Activated naive CD4-positive, alpha-beta T cell treated with anti-CD3 and anti-CD28 coated beads for 36 hours (primary cell): Measurements from ENCODE around the gene KDR. TPM values are rescaled to one million over a fixed set of nuclear protein-coding genes. Genes with fewer than 3 reads are reported as not detected.

ENCODE experiments used
- CTCF ChIA-PET: fragments of 350-600 bp; sonication (Branson Sonifier 250); formaldehyde crosslinking; loops from one replicate; lab custom pipeline; 2021; ENCODE audit warnings: antibody characterized with exemption; lab: Charles Lee
- DNase-seq: peaks from one replicate; pipeline ENCODE4 v3.0.0-alpha.2; 2020
- H3K27ac Mint-ChIP-seq: one replicate; pipeline ENCODE4 v1.8.0; 2021; ENCODE audit warnings: mild to moderate bottlenecking, mixed read lengths
- H3K27me3 Mint-ChIP-seq: one replicate; pipeline ENCODE4 v1.8.0; 2021; ENCODE audit warnings: low read depth, mixed read lengths
- H3K36me3 Mint-ChIP-seq: one replicate; pipeline ENCODE4 v1.8.0; 2021; ENCODE audit warnings: low read depth, mixed read lengths
- H3K4me1 Mint-ChIP-seq: one replicate; pipeline ENCODE4 v1.8.0; 2021; ENCODE audit warnings: low read depth, mixed read lengths
- H3K4me3 Mint-ChIP-seq: one replicate; pipeline ENCODE4 v1.8.0; 2021; ENCODE audit warnings: mild to moderate bottlenecking, moderate library complexity, mixed read lengths
- H3K9me3 Mint-ChIP-seq: one replicate; pipeline ENCODE4 v1.8.0; 2021; ENCODE audit warnings: mixed read lengths
- intact Hi-C: fragments of 100-400 bp; cut with micrococcal nuclease; formaldehyde crosslinking; loops from one replicate; pipeline ENCODE4 v1.15.1; 2023
- total RNA-seq, 2 experiments: library from RNA; stranded (reverse); gene quantifications; one replicate each; pipeline ENCODE4 v1.2.3, GENCODE V29; 2021

KDR gene
- total RNA-seq, 2 experiments from 2014 or later, result not detected

- Mint-ChIP-seq H3K4me3 (no peak overlapping the region), H3K27me3 (peaks cover 23% of the 10 kb centered on the region), H3K27ac (no peak overlapping the region), H3K36me3 (no peaks in the 10 kb centered on the region), H3K9me3 (no peaks in the 10 kb centered on the region), H3K4me1 (no peaks in the 10 kb centered on the region)
- CTCF ChIA-PET, result no interaction called here
- no peak for DNase-seq
- intact Hi-C loops, result no loop called here
Observed at GRCh38 chr4:55087913-55088260, 37.5 kb downstream of the KDR start.

DNA sequence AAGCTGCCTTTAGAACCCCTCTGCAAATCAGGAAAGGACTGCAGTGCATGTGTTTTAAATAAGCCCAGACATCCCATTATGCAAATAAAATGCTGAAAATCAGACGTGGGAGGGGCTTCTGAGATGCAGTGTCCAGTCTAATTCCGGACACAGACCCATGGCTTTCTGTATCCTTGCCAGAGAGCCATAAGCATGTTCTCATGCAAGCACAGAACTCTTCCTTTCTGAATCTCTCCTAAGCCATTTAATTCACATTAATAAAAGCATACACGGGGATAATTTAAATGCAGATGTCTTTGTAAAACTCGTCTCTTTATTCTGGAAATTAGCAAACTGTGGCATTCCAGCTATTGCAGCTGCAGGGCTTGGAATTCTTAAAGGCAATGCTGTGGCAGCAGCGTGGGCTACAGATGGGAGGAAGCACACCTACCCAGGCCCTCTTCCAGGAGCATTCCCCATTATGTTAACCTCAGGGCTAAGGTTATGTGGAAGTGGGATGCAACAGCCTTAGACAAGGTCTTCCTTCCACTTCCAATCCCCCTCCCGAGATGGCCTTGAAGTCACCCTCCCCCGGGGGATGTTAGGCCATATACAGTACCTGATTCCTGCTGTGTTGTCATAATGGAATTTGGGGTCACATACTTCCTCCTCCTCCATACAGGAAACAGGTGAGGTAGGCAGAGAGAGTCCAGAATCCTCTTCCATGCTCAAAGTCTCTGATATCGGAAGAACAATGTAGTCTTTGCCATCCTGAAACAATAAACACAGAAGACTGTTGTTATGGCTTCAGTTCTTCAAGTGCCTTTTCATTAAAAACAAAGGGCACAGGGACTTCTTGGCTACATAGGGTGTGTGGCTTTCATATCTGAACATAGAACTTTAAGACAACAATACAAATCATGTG lies 38.1 kb downstream of the KDR start:
- intact Hi-C loops, result no loop called here
- DNase-seq, result no peak
- Mint-ChIP-seq H3K9me3 (no peaks in the 10 kb centered on the region), H3K36me3 (no peaks in the 10 kb centered on the region), H3K4me3 (no peak overlapping the region), H3K27ac (no peak overlapping the region), H3K27me3 (peaks cover 25% of the 10 kb centered on the region), H3K4me1 (no peaks in the 10 kb centered on the region)
- CTCF ChIA-PET, result no interaction called here

DNA sequence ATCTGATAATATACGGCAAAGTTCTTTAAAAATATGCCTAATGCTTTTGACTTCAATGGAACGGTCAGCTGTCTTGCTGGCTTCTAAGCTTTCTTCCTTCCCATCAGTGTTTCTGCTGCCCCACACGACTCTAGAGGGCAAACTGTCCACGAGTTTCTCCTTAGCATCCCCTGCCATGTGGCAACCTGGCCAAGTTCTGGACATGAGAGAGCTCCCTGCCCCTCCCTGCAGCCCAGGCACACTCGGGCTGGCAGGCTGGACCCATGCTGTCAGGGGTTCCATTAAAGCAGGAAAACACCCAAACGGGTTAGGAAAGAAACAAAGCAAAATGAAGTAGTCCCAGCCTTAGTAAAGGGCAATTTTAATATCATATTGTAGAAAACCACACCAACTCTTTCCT lies 38.8 kb downstream of the KDR start:
- Mint-ChIP-seq H3K9me3 (no peaks in the 10 kb centered on the region), H3K4me3 (no peak overlapping the region), H3K4me1 (no peaks in the 10 kb centered on the region), H3K27ac (no peak overlapping the region), H3K27me3 (peaks cover 29% of the 10 kb centered on the region), H3K36me3 (no peaks in the 10 kb centered on the region)
- DNase-seq, result no peak
- CTCF ChIA-PET, result no interaction called here
- intact Hi-C loops, result no loop called here

DNA sequence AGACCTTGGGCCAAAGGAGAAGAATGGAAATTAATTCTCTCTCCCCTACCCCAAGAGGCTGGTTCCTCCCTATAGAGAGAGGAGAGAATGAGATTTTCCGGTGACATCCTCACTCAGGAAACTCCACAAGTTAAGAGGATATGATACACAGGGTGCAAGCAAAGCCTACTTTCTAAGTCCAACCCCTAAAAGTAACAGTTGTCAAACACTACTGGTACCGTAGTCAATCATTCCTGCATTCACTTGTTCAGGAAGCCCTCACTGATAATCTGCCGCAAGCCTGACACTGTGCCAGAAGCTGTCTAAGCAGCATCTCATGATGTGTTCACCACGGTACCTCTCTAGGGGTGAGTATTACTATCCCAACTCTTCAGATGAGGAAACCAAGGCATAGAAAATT lies 41.7 kb downstream of the KDR start:
- no peak overlapping the region for H3K4me3 Mint-ChIP-seq
- no peaks in the 10 kb centered on the region for H3K9me3 Mint-ChIP-seq
- H3K36me3 Mint-ChIP-seq, result no peaks in the 10 kb centered on the region
- peaks cover 41% of the 10 kb centered on the region for H3K27me3 Mint-ChIP-seq
- H3K27ac Mint-ChIP-seq, result no peak overlapping the region
- CTCF ChIA-PET, result no interaction called here
- no peak for DNase-seq
- no peaks in the 10 kb centered on the region for H3K4me1 Mint-ChIP-seq
- intact Hi-C loops, result no loop called here

DNA sequence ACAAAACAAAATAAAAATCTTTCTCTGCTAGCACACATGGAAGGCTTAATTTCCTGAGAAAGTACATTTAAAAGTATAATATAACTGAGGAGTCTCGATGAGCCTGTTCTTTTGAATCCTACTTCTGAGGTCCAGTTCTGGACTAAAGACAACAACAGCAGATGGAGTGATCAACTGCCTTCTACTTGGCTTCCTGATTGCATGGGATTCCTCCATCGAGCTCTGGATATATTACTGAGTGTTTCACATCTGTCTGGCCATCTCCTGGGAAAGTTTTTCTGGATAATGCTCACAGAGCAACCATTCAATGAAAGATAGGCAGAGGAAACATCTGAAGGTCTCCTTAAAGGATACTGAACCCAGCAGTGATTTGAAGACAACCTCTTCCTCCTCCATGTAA lies 42.6 kb downstream of the KDR start:
- peaks cover 41% of the 10 kb centered on the region for H3K27me3 Mint-ChIP-seq
- no peaks in the 10 kb centered on the region for H3K9me3 Mint-ChIP-seq
- no peaks in the 10 kb centered on the region for H3K4me1 Mint-ChIP-seq
- no peak overlapping the region for H3K4me3 Mint-ChIP-seq
- intact Hi-C loops, result no loop called here
- no peak for DNase-seq
- no peak overlapping the region for H3K27ac Mint-ChIP-seq
- CTCF ChIA-PET, result no interaction called here
- no peaks in the 10 kb centered on the region for H3K36me3 Mint-ChIP-seq

GRCh38 chr4:55080174-55080865 lies 45.1 kb downstream of the KDR start:
- Mint-ChIP-seq H3K4me3 (no peak overlapping the region), H3K27me3 (peaks cover 33% of the 10 kb centered on the region), H3K4me1 (peaks cover 10% of the 10 kb centered on the region), H3K27ac (no peak overlapping the region), H3K9me3 (no peaks in the 10 kb centered on the region), H3K36me3 (no peaks in the 10 kb centered on the region)
- CTCF ChIA-PET, result no interaction called here
- DNase-seq, result no peak
- intact Hi-C loops, result no loop called here

DNA sequence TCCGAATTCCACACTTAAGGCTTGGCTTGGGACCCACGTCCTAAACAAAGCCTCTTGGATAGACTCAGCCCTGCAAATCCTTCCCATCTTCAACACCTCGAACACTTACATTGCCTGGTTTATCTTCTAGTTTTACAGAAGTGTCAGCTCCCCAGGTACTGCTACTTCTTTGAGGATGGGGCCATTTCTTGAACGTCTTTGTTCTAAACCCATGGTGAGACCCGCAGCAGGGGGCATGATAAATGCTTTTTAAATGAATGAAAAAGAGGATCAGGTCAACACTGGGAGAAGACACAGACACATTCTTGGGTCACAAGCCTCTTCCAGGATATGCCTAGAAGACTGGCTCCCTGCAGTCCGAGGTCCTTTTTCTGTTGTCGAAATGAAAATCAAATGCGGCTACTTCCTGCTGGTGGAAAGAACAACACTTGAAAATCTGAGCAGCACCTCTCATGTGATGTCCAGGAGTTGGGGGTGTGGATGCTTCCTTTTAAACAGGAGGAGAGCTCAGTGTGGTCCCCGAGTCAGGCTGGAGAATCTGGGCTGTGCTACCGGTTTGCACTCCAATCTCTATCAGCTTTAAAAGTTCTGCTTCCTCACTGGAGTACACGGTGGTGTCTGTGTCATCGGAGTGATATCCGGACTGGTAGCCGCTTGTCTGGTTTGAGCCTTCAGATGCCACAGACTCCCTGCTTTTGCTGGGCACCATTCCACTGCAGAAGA lies 45.8 kb downstream of the KDR start:
- Mint-ChIP-seq H3K36me3 (no peaks in the 10 kb centered on the region), H3K4me3 (no peak overlapping the region), H3K4me1 (peaks cover 10% of the 10 kb centered on the region), H3K27me3 (peaks cover 30% of the 10 kb centered on the region), H3K9me3 (no peaks in the 10 kb centered on the region), H3K27ac (no peak overlapping the region)
- intact Hi-C loops, result loop anchor here (5.0 kb wide), 1 partner anchor 243 kb away; no protein-coding TSS in a partner anchor
- CTCF ChIA-PET, result no interaction called here
- DNase-seq, result no peak

- Mint-ChIP-seq H3K9me3 (no peaks in the 10 kb centered on the region), H3K4me3 (no peak overlapping the region), H3K27ac (no peak overlapping the region), H3K4me1 (peaks cover 10% of the 10 kb centered on the region), H3K27me3 (peaks cover 27% of the 10 kb centered on the region), H3K36me3 (no peaks in the 10 kb centered on the region)
- intact Hi-C loops, result loop anchor here (5.0 kb wide), 1 partner anchor 243 kb away; no protein-coding TSS in a partner anchor
- DNase-seq, result no peak
- CTCF ChIA-PET, result no interaction called here
Observed at GRCh38 chr4:55078987-55079386, 46.4 kb downstream of the KDR start.

- no peaks in the 10 kb centered on the region for H3K36me3 Mint-ChIP-seq
- no peak overlapping the region for H3K4me3 Mint-ChIP-seq
- no peaks in the 10 kb centered on the region for H3K9me3 Mint-ChIP-seq
- CTCF ChIA-PET, result no interaction called here
- intact Hi-C loops, result loop anchor here (5.0 kb wide), 1 partner anchor 245 kb away; no protein-coding TSS in a partner anchor
- no peak for DNase-seq
- peaks cover 10% of the 10 kb centered on the region for H3K4me1 Mint-ChIP-seq
- H3K27me3 Mint-ChIP-seq, result peaks cover 32% of the 10 kb centered on the region
- no peak overlapping the region for H3K27ac Mint-ChIP-seq
Observed at GRCh38 chr4:55077577-55077976, 47.8 kb downstream of the KDR start.

DNA sequence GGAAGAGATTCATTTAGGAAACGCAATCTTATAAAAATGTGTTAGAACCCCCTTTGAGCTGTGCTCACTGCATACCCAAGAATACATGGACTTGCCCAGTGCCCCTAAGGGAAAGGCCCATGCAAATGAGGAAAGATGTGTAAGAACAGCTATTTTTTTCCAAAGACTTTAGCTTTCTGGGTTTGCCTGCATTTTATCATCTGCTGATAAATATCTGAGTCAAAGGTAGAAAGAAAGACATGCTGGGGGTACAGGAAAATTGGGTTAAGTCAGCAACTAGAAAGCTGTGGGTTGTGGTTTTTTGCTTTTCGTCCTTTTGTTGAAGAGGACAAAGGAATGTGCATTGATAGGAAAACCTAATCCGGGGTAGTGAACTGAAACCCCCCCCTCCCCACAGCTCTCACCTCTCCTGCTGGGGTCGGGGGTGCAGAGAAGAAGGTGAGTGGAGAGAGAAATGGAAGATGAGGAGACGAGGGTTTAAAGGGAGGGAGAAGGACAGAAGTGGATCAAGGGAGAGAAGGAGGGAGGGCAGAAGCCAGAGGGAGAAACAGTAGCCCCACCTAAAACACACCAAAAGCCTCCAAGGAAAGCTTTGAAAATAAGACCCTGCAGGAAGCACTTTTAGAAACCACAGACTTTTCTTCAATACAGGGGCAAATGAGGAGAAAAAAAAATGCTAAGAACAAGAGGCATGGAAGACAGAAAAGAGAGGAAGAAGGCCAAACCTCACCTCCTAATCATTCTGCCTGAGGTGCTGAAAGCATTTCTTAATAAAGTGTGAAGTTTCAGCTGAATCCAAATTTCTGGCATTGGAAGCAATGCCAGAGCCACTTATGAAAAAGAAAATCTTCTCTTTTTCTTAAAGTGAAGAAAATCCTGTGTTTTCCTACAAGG lies 49.3 kb downstream of the KDR start:
- intact Hi-C loops, result loop anchor here (5.0 kb wide), 1 partner anchor 246 kb away; no protein-coding TSS in a partner anchor
- Mint-ChIP-seq H3K4me1 (peaks cover 10% of the 10 kb centered on the region), H3K27ac (no peak overlapping the region), H3K4me3 (no peak overlapping the region), H3K27me3 (peaks cover 24% of the 10 kb centered on the region), H3K9me3 (no peaks in the 10 kb centered on the region), H3K36me3 (no peaks in the 10 kb centered on the region)
- DNase-seq, result peak; percentile 27
- CTCF ChIA-PET, result interaction anchor here (1.1 kb wide), 2 partner anchors 24 to 67 kb away, joined by 3 read pairs; no protein-coding TSS in a partner anchor

DNA sequence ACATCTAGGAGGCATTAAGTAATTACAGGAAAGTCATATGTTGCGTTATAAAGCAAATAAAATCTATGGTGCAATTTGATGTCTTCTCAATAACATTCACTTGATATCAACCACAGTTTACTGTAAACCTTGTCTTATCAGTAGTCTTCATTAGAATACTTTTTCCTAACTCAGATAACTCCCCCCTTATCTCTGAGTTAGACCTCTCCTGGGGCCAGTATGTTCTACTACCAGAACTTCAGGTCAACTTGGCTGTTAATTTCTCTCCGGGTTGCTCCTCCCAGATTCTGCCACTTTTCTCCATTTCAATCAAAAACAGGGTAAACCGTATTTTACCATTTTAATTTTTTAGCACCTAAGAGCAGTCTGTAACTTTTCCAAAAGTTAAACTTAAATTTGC lies 50.0 kb downstream of the KDR start:
- Mint-ChIP-seq H3K27me3 (peaks cover 24% of the 10 kb centered on the region), H3K4me1 (peaks cover 10% of the 10 kb centered on the region), H3K9me3 (no peaks in the 10 kb centered on the region), H3K4me3 (no peak overlapping the region), H3K36me3 (no peaks in the 10 kb centered on the region), H3K27ac (no peak overlapping the region)
- no peak for DNase-seq
- intact Hi-C loops, result loop anchor here (5.0 kb wide), 1 partner anchor 247 kb away; no protein-coding TSS in a partner anchor
- CTCF ChIA-PET, result interaction anchor here (0.7 to 1.1 kb wide), 3 partner anchors 25 to 67 kb away, joined by 3 read pairs; no protein-coding TSS in a partner anchor
